ENCODE data around the gene C11orf54.
"Not testable (repeated sequence)": the region's sequence is repeated elsewhere in the genome, so short reads cannot be mapped to it uniquely, and the experiment has no call there.

Gene C11orf54

DNA sequence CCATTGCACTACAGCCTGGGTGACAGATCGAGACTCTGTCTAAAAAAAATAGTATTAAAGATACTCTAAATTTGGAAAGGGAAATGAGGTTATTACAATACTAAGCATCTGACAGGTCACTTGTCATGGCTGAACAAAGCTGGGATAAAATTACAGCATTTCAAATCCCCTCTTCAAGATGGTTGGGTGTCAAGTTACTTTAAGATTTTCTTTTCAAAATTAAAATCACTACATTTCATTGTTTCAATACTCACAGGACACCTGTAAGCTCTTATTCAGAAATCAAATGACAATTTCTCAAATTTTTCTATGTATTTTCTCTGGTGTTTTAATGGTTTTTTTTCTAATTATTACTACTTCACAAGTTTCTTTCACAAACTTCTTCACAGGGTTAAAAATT lies 5.8 kb upstream of the C11orf54 start:
- no peak for DNase-seq

DNA sequence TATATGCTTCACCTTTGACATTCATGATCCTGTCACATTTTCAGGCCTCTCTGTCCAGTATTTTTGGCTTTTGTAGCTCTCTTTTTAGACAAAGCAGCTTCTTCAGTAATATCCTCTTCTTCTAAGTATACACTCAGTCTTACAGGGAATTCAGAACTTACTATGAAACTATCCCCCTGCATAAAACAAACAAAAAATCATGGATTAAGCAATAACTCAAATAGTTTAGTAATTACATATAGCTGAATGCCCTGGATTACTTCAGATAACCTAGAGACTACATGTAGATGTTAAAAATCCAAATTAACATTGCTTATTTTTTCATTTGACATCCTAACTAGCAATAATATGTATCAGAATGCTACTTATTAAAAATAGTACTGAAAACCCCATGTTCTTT lies 5.3 kb upstream of the C11orf54 start:
- no peak for DNase-seq

DNA sequence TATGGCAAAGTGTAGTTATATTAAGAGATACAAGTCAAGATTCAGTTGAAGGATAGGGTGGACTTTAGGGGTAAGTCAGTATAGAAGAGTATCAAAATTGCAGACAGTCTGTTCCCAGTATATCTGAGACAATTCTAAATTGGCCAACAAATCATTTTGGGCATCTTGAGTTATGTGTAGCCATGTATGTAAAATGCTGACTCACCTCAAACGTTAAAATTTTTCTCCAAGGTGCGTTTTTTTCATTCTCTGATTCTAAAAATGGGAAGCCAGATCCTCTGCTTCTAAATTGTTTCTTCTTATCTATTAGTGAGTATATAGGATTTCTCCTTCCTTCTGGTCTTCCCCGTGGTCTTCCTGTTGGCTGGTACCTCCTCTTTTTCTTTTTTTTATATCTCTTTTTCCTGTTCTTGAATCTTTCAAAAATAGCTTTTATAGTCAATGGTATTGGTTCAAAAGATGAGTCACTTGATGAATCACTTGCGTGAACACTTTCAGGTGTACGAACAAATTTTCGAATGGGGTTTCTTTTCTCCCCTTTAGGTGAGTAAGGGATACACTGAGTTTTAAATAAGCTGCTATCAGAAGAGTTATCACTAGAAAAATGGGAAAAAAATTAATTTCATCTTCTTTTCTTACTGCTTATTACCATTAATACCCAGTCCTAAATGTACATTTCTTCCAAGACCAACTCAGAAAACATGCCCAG lies 3.4 kb upstream of the C11orf54 start:
- no peak for DNase-seq

DNA sequence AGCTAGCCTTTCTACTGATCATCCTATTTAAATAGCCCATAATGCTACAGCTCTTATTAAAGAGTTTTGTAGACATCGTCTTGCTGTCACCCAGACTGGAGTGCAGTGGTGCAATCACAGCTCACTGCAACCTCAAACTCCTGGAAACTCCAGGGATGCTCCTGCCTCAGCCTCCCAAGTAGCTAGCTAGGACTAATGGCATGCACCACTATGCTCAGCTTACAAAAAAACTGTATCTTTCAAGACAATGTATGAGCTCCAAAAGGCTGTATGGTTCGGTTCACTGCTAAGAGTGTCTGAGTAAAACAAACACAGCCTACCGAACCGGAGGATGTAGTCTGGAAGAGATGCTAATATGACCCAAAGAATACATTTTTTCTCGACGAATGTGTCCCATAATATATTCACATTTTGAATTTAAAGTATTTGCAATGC lies 2.8 kb upstream of the C11orf54 start:
- DNase-seq: no peak

DNA sequence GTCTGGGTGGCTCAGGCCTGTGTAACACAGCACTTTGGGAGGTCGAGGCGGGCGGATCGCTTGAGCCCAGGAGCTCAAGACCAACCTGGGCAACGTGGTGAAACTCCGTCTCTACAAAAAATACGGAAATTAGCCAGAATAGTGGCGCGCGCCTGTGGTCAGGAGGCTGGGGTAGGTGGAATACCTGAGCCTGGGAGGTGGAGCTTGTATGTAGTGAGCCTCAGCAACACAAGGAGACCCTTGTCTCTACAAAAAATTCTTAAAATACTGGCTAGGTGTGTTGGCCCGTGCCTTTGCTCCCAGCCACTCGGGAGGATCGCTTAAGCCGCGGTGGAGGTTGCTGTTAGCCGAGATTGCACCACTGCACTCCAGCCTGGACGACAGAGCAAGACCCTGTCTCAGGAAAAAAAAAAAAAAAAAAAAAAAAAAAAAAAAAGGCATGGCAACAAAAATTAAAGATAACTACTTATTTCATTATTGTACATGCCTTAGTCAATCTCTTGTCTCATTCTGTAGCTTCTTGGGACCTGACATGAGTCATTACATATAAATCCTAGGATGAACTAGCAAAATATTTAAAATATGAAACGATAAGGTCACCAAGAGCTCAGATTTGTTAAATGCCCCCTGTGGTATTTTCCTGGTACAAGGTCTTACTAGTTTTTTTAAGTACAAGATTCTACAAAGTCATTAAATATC lies 1.3 kb upstream of the C11orf54 start:
- DNase-seq: no peak

DNA sequence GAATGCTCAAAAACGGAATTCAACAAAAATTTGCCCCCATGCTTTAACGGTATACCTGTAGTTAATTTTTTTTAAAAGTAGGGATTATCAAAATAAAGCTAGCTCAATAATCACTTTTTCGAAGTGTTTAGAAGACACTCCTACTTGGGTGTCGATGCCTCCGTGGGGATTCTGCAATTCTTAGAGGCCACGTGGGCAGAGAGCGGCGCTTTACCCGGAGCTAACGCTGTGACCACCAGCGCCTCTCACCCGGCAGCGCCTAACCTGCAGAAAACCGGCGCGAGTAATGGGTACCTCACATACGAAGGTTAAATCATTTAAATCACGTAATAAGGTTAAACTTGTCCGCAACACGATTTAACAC lies 760 bp upstream of the C11orf54 start:
- no peak for DNase-seq

DNA sequence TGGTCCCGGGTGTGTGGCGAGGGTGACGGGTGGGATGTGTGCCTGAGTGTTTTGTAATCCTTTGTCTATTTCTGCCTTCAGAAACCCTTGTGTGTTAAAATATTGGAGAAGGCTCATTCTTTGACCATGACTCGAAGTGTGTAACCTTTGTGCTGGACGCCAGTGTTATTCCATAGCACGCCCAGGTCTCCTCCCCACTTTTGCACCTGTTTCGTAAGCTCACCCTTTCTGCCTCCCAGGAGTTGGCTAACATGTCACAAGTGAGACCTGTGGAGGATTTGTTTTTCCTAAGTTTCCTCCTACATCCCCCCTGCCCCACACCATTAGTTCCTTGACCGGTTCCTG lies 382 bp downstream of the C11orf54 start:
- DNase-seq: no peak

DNA sequence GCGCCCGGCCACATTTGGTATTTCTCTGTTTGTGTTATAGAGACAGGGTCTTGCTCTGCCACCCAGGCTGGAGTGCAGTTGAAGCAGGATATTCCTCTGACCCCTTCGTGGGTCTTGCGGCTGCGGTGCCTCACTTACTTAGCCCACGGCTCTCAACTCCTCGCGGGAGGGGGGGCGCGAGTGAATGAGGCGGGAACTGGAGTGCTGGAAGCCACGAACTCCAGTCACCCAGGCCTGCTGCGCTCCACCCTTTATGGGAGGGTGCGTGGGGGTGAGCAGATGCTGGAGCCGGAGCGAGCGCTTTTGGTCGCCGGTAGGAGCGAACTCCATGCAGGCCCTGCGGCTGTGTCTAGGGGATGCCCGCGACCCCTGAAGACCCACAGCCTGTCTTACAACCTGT lies 1.8 kb downstream of the C11orf54 start:
- no peak for DNase-seq

DNA sequence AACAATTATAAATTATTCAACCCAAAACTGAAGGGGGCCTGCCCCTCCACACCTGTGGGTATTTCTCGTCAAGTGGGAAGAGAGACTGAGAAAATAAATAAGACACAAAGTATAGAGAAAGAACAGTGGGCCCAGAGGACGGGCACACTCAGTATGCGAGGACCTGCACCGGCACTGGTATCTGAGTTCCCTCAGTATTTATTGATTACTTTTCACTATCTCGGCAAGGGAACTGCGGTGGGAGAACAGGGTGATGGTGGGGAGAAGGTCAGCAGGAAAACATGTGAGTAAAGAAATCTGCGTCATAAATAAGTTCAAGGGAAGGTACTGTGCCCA lies 3.2 kb downstream of the C11orf54 start:
- DNase-seq: no peak

DNA sequence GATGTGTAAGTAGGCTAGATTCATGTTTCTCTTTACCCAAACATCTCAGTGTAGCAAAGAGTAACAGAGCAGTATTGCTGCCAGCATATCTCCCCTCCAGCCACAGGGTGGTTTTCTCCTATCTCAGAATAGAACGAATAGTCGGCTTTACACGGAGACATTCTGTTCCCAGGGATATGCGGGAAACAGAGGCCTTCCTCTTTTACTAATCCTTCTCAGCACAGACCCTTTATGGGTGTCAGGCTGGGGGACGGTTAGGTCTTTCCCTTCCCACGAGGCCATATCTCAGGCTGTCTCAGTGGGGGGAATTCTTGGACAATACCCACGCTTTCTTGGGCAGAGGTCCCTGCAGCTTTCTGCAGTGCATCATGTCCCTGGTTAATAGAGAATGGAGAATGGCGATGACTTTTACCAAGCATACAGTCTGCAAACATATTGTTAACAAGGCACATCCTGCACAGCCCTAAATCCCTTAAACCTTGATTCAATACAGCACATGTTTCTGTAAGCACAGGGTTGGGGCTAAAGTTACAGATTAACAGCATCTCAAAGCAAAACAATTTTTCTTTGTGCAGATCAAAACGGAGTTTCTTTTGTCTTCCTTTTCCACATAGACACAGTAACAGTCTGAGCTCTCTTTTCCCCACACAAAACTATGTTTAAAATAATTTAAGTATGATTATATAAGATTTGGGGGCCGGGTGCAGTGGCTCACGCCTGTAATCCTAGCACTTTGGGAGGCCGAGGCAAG lies 3.7 kb downstream of the C11orf54 start:
- DNase-seq: not testable (repeated sequence)

DNA sequence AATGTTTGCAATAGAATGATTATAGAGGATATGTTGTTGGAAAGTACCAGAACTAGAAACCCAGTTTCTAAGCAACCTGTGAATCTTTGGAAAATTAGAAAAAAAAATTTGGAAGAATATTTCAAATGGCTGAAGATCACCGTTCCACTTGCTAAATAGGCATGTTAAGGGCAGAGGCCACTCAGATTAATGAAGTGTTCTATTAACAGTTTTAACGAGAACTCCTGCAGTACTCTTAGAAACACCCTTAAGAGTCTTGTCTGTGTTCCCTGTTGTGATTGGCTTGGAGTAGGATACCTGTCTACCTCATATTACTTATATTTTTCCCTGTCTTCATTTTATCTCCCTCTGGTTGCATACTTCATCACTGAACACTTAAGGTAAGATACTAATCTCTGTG lies 4.6 kb downstream of the C11orf54 start:
- no peak for DNase-seq

DNA sequence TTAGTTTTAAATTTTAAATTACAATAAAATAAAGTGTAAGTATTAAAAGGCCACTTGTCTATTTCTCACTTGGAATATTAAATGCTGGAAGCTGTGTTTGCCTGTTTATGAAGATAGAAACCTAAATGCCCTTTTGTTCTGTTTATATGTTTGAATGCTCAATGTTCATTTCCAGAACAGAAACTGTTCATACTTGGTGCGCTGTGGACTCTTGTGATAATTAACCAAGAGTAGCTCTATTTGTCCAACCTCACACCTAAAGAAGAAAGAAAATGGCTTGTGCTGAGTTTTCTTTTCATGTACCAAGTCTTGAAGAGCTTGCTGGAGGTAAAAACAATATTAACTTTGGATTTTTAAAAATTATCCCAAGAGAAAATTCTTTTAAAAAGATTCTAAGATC lies 5.7 kb downstream of the C11orf54 start:
- DNase-seq: no peak

DNA sequence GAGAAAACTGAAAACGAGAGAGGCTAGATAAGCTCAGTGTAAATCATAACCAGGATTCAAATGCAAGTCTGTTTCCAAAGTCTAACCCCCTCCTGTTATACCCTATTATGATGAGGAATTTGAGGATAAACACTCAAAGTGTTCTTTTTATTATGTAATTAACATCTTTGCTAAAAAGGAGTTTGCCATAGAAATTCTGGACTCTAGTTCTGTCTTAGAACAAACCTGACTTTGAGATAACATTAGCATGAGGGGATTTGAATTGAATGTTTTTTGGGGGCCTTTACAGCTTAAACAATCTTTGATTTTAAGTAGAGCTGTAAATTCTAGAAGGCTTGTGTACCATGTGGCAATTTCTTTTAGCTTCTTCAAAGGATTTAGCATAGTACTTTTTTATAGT lies 9.5 kb downstream of the C11orf54 start:
- DNase-seq: no peak

DNA sequence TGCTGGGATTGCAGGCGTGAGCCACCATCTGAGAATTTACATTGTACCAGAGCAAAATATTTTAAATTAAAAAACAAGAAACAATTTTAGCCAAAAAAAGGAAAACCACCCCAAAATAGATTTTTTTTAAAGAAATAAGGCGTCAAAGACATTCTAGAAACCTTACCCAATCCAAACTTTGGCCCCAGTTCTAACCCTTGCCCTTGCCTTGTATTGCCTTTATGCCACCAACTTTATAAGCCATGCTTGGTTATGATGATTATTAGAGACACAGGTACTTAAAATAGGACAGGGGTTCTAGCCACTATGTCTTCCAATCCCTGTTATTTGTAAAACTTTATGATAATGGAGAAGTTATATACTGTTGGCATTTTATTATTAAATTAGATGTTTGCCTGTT lies 11.8 kb downstream of the C11orf54 start:
- DNase-seq: no peak

DNA sequence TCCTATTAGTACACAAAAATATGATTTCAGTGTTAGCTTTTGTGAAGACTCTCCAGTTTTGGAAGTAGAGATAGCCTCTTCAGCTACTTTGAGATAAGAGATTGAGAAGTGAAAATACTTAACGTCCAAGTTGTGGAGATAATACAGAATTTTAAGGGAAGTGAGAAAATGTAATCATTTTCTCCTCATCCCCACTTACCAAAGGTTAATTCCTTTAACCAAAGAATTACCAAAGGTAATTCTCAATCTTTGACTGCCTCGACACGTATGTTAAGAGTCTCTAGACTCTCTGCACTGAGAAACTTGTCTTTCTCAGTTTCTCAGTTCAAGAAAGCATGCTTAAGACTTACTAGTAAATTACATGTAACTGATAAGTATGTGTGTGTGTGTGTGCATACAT lies 15.3 kb downstream of the C11orf54 start:
- no peak for DNase-seq

DNA sequence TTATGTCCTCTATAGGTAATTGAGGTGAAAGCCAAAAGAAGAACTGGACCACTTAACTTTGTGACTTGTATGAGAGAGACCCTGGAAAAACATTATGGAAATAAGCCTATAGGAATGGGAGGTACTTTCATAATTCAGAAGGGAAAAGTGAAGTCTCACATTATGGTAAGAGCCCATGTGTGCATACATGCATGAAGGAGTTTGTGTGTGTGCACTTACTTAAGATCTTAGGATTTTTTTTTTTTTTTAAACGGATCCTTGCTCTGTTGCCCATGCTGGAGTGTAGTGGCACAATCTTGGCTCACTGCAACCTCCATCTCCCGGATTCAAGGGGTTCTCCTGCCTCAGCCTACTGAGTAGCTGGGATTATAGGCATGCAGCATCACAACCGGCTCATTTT lies 15.8 kb downstream of the C11orf54 start:
- DNase-seq: no peak

DNA sequence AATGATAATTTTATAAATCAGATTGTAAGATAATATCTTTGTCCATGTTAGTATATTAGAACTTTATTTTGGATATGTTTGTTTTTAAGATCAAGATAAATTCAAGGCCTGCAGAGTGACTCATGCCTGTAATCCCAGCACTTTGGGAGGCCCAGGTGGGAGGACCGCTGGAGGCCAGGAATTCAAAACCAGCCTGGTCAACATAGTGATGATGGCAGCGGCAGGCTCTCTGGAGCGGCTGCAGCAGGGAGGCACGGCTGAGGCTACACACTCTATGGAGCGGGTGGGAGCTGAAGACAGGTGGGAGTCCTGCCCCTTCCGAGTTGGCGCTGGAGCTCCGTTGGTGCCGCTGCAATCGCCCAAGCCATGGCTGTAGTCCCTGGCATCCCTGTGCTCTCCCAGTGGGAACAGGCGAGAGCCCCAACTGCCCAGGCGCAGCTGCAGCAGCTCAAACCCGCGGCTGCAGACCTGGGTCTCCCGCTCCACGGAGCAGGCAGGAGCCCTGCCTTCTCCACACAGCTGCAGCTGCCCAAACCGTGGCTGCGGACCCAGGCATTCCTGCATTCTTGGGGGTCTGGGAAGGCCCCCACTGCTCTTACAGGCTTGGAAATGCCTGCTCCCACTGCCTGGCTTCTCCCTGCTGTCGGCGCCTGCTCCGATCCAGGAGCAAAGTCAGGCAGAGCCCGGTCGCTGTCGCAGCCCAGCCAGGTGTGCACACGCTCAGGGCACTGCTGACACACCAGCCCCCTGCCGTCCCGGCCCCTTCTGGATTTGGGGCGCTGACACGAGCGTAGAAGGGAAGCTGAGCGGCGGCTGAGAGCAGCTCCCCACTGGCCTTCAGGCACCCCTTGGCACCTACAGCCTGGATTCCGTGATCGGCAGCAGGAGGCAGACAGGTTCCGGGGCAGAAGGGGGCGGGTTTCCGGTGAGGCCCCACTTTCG lies 16.7 kb downstream of the C11orf54 start:
- DNase-seq: no peak

DNA sequence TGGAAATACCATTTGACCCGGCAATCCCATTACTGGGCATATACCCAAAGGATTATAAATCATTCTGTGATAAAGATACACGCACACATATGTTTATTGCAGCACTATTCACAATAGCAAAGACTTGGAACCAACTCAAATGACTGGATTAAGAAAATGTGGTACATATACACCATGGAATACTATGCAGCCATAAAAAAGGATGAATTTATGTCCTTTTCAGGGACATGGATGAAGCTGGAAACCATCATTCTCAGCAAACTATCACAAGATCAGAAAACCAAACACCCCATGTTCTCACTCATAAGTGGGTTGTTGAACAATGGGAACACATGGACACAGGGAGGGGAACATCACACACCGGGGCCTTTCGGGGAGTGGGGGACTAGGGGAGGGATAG lies 17.7 kb downstream of the C11orf54 start:
- DNase-seq: not testable (repeated sequence)

DNA sequence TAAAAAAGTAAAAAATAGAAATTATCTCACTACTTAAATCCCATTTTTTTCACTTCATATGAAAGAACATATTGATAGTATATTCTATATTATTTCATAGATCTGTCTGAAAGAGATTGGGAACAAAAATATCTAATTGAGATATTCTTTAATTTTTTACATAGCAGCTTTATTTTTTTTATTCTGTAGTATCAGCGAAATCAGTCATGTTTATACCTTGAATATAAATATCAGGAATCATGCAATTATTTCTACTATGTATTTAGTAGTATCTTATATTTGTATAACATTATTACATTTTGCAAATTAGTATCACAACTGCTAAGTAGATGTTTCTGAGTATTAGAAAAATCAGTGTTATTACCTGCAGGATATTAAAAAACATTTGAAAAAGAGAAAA lies 20.4 kb downstream of the C11orf54 start:
- no peak for DNase-seq

DNA sequence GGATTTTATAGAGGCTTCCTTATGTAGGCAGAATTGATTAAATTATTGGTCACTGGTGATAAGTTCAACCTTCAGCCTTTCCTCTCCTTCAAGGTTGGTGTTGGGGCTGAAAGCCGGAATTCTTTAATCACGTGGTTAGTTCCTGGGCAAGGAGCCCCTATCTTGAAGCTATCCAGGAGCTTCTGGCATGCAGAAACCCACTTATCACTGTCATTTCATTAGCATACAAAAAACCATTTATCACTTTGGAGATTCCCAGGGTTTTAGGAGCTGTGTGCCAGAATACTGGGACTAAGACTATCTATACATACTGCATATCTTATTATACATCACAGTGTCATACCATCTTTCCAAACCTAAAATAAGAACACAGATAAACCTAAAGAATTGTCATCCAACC lies 24.1 kb downstream of the C11orf54 start:
- DNase-seq: no peak

DNA sequence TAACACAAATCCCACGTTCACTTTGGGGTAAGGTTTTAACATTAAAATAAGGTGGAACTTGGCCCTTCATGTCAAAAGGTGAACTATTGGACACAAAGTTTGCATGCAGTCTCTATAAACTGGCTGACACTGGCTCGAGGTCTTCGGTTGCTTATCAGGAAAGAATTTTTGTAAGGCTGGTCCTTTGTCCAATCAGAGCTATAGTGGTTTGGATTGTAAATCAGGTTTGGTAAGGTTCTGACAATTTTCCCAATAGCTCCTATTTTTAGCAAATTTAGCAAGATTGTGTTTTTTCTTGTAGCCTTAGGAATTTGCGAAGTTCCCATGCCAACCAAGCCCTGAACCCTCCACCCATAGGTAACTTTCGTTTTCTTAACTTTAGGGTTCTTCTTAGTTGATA lies 25.0 kb downstream of the C11orf54 start:
- DNase-seq: no peak

DNA sequence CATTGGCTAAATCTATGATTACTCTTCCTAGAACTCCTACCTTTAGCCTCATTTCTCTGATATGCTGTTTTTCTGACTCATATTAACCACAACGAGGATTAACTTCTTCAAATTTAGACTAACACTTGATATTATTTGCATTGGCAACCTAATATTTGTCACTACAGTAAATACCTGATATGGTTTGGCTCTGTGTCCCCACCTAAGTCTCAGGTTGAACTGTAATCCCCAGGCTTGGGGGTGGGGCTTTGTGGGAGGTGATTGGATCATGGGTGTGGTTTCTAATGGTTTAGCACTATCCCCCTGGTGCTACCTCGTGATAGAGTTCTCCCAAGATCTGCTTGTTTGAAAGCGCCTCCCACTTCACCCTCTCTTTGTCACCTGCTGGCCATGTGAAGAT lies 25.5 kb downstream of the C11orf54 start:
- DNase-seq: no peak

DNA sequence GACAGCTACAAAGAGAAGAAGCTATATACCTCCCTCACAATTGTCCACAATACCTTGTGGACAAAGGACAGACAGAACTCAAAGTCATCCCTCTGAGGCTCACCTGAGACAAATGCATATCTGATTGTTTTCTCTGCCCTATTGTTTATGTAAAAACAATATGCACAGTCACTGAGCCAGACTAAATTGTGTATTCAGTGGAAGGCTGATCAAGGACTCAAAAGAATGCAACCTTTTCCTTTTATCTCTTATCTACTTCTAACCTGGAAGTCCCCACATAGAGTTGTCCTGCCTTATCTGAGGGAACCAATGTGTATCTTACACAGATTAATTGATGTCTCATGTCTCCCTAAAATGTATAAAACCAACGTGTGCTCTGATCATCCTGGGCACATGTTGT lies 28.7 kb downstream of the C11orf54 start:
- no peak for DNase-seq
